ENCODE data around the gene PHKB. TPM values are rescaled to one million over a fixed set of nuclear protein-coding genes. Genes with fewer than 3 reads are reported as not detected.

PHKB gene
- total RNA-seq, 1 donor from 2014 or later, result 25.9 TPM

GRCh38 chr16:47571049-47571448 lies 109.9 kb downstream of the PHKB start:
- H3K4me3 ChIP-seq (ENCODE audit: low read depth, low read length), result no peak overlapping the region

DNA sequence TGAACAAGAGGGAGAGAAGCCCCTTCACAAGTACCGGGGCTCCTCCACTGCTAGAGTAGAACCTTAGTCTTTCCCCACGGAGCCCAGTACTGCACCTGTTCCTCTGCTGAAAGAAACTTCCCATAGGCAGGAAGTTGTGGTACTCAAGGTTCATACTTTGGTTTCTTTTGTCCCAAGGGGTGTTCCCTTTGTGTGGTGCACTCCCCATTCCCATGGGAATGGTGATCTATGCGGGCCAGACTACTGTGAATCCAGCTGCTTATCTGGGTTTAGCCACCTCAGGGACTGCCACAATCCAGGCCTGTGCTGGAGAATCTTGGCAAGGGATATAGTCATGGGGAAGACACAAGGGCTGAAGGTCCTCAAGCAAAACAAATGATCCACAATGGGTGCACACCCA lies 110.6 kb downstream of the PHKB start:
- DNase-seq (ENCODE audit: low read depth), result no peak
- TF ChIP-seq, protein P1, sequence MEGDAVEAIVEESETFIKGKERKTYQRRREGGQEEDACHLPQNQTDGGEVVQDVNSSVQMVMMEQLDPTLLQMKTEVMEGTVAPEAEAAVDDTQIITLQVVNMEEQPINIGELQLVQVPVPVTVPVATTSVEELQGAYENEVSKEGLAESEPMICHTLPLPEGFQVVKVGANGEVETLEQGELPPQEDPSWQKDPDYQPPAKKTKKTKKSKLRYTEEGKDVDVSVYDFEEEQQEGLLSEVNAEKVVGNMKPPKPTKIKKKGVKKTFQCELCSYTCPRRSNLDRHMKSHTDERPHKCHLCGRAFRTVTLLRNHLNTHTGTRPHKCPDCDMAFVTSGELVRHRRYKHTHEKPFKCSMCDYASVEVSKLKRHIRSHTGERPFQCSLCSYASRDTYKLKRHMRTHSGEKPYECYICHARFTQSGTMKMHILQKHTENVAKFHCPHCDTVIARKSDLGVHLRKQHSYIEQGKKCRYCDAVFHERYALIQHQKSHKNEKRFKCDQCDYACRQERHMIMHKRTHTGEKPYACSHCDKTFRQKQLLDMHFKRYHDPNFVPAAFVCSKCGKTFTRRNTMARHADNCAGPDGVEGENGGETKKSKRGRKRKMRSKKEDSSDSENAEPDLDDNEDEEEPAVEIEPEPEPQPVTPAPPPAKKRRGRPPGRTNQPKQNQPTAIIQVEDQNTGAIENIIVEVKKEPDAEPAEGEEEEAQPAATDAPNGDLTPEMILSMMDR (conservative IDR thresholded peaks at IDR 0.05; ENCODE audit: low read depth, low read length), result no peak
- H3K4me3 ChIP-seq (ENCODE audit: low read depth, low read length), result no peak overlapping the region

More at GRCh38 chr16:47571049-47571448, 109.9 kb downstream of the PHKB start:
- DNase-seq (ENCODE audit: low read depth), result no peak
- TF ChIP-seq, protein P1 (conservative IDR thresholded peaks at IDR 0.05; ENCODE audit: low read depth, low read length), result no peak

GRCh38 chr16:47574091-47575054 lies 113.2 kb downstream of the PHKB start:
- TF ChIP-seq, protein P1 (conservative IDR thresholded peaks at IDR 0.05; ENCODE audit: low read depth, low read length), result no peak
- peak; percentile 35 for DNase-seq (ENCODE audit: low read depth)
- no peak overlapping the region for H3K4me3 ChIP-seq (ENCODE audit: low read depth, low read length)

DNA sequence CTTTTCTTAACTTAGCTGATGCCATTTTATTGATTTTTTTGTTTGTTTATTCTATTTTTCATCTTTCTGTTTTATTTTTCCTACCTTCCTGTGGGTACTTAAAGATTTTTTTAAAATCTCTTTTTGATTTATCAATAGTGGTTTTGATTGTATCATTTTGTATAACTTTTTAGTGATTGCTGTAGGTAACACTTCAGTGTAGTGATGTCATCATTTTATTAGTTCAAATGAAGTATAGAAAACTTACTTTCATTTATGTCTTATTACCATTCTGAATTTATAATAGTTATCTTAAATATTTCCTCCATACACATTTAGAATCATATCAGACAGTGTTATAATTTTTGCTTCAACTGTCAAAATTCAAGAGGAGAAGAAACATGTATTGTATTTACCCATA lies 115.9 kb downstream of the PHKB start:
- TF ChIP-seq, protein P1 (conservative IDR thresholded peaks at IDR 0.05; ENCODE audit: low read depth, low read length), result no peak
- H3K4me3 ChIP-seq (ENCODE audit: low read depth, low read length), result no peak overlapping the region
- no peak for DNase-seq (ENCODE audit: low read depth)

DNA sequence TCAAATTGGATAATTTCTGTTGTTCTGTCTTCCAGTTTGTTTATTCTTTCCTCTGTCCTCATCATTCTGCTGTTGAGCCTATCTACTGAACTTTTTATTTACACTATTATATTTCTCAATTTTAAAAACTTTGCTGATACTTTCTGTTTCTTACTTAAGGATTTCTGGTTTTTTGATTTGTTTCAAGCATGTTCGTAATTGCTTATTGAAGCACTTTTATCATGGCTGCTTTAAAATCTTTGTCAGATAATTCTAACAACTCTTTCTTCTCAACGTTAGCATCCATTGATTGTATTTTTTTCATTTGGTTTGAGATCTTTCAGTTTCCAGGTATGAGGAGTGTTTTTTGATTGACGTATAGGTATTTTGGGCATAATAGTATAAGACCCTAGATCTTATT lies 116.9 kb downstream of the PHKB start:
- TF ChIP-seq, protein P1 (conservative IDR thresholded peaks at IDR 0.05; ENCODE audit: low read depth, low read length), result no peak
- no peak overlapping the region for H3K4me3 ChIP-seq (ENCODE audit: low read depth, low read length)
- no peak for DNase-seq (ENCODE audit: low read depth)

- no peak overlapping the region for H3K4me3 ChIP-seq (ENCODE audit: low read depth, low read length)
- TF ChIP-seq, protein P1 (conservative IDR thresholded peaks at IDR 0.05; ENCODE audit: low read depth, low read length), result no peak
- DNase-seq (ENCODE audit: low read depth), result peak; percentile 12
These were observed 117.4 kb downstream of the PHKB start for GRCh38 chr16:47578573-47578972.

Data from epithelial cell of proximal tubule (primary cell).